ENCODE data around the gene DUOX1.
A peak's percentile ranks its signal among the peaks of the same experiment; 100 is the strongest.

The DUOX1 gene

GRCh38 chr15:45180648-45181436 lies 51.0 kb downstream of the DUOX1 start:
- TF ChIP-seq EZH2phosphoT487 (conservative IDR thresholded peaks at IDR 0.05; ENCODE audit: low read length) (0 out of 2 replicates have a peak, but pooled peaks have one; percentile 35), CTCF (IDR thresholded peaks at IDR 0.05; ENCODE audit: insufficient read depth, low read length, poor library complexity, severe bottlenecking) (no peak)
- Histone ChIP-seq H3K27me3 (ENCODE audit: low read length) (no peaks in the 10 kb centered on the region), H3K36me3 (ENCODE audit: low read length) (no peaks in the 10 kb centered on the region), H4K20me1 (ENCODE audit: low read depth, low read length) (no peaks in the 10 kb centered on the region), H3K27ac (ENCODE audit: low read depth, low read length) (no peak overlapping the region), H3F3A (ENCODE audit: insufficient read depth) (no peaks in the 10 kb centered on the region), H3K4me3 (ENCODE audit: insufficient read depth, low read length, poor library complexity, severe bottlenecking) (no peak overlapping the region), H3K9me3 (ENCODE audit: insufficient read depth, low read length) (no peaks in the 10 kb centered on the region), H3K9ac (ENCODE audit: low read length) (no peak overlapping the region), H3K79me2 (ENCODE audit: insufficient read depth, low read length) (no peaks in the 10 kb centered on the region), H3K4me2 (ENCODE audit: low read depth, low read length, poor library complexity, severe bottlenecking) (no peak overlapping the region), H2AFZ (ENCODE audit: low read depth, low read length, severe bottlenecking) (no peak overlapping the region), H3K9me2 (replicated peaks; ENCODE audit: insufficient read depth, low read length) (no peaks in the 10 kb centered on the region)

GRCh38 chr15:45181491-45182285 lies 51.9 kb downstream of the DUOX1 start:
- TF ChIP-seq CTCF (IDR thresholded peaks at IDR 0.05; ENCODE audit: insufficient read depth, low read length, poor library complexity, severe bottlenecking) (no peak), EZH2phosphoT487 (conservative IDR thresholded peaks at IDR 0.05; ENCODE audit: low read length) (no peak)
- no peaks in the 10 kb centered on the region for H3F3A ChIP-seq (ENCODE audit: insufficient read depth)
- no peak overlapping the region for H3K9ac ChIP-seq (ENCODE audit: low read length)
- H4K20me1 ChIP-seq (ENCODE audit: low read depth, low read length), result no peaks in the 10 kb centered on the region
- H3K9me3 ChIP-seq (ENCODE audit: insufficient read depth, low read length), result no peaks in the 10 kb centered on the region
- no peaks in the 10 kb centered on the region for H3K9me2 ChIP-seq (replicated peaks; ENCODE audit: insufficient read depth, low read length)
- no peaks in the 10 kb centered on the region for H3K79me2 ChIP-seq (ENCODE audit: insufficient read depth, low read length)
- no peak overlapping the region for H3K27ac ChIP-seq (ENCODE audit: low read depth, low read length)
- no peak overlapping the region for H3K4me2 ChIP-seq (ENCODE audit: low read depth, low read length, poor library complexity, severe bottlenecking)
- H3K27me3 ChIP-seq (ENCODE audit: low read length), result no peaks in the 10 kb centered on the region
- no peaks in the 10 kb centered on the region for H3K36me3 ChIP-seq (ENCODE audit: low read length)
- H2AFZ ChIP-seq (ENCODE audit: low read depth, low read length, severe bottlenecking), result no peak overlapping the region
- H3K4me3 ChIP-seq (ENCODE audit: insufficient read depth, low read length, poor library complexity, severe bottlenecking), result no peak overlapping the region

- no peak overlapping the region for H2AFZ ChIP-seq (ENCODE audit: low read depth, low read length, severe bottlenecking)
- no peaks in the 10 kb centered on the region for H3K9me3 ChIP-seq (ENCODE audit: insufficient read depth, low read length)
- H3K27ac ChIP-seq (ENCODE audit: low read depth, low read length), result no peak overlapping the region
- no peak overlapping the region for H3K9ac ChIP-seq (ENCODE audit: low read length)
- no peaks in the 10 kb centered on the region for H3K36me3 ChIP-seq (ENCODE audit: low read length)
- no peaks in the 10 kb centered on the region for H3K27me3 ChIP-seq (ENCODE audit: low read length)
- no peaks in the 10 kb centered on the region for H3K79me2 ChIP-seq (ENCODE audit: insufficient read depth, low read length)
- H3K4me3 ChIP-seq (ENCODE audit: insufficient read depth, low read length, poor library complexity, severe bottlenecking), result no peak overlapping the region
- H3F3A ChIP-seq (ENCODE audit: insufficient read depth), result no peaks in the 10 kb centered on the region
- TF ChIP-seq EZH2phosphoT487 (conservative IDR thresholded peaks at IDR 0.05; ENCODE audit: low read length), result no peak
- TF ChIP-seq CTCF (IDR thresholded peaks at IDR 0.05; ENCODE audit: insufficient read depth, low read length, poor library complexity, severe bottlenecking), result no peak
- no peak overlapping the region for H3K4me2 ChIP-seq (ENCODE audit: low read depth, low read length, poor library complexity, severe bottlenecking)
- no peaks in the 10 kb centered on the region for H3K9me2 ChIP-seq (replicated peaks; ENCODE audit: insufficient read depth, low read length)
- no peaks in the 10 kb centered on the region for H4K20me1 ChIP-seq (ENCODE audit: low read depth, low read length)
Measured at GRCh38 chr15:45182996-45183395, 53.2 kb downstream of the DUOX1 start.

All from SU-DHL-6 (cell line).